GM12878 (cell line): ENCODE data around the gene SMPX. TPM values are rescaled to one million over a fixed set of nuclear protein-coding genes. Genes with fewer than 3 reads are reported as not detected.

Experiments used
- ATAC-seq: fragments of 200-7000 bp; cut with Tn5 transposase; 3 replicates; pipeline ENCODE4 v1.9.1; 2020; ENCODE audit warnings: mild to moderate bottlenecking, moderate library complexity
- BruUV-seq: library from RNA; stranded (reverse); fragments of 400-500 nt; replicated peaks from 2 replicates; lab custom pipeline; 2021; lab: Mats Ljungman, UMichigan
- CTCF ChIA-PET: fragments of 300-600 bp; sonication (Branson Sonifier 250); formaldehyde crosslinking; extraction: SDS; loops from one replicate; lab custom pipeline; 2021; ENCODE audit warnings: inconsistent platforms; lab: Yijun Ruan, JAX
- POLR2A ChIA-PET: fragments of 350-600 bp; formaldehyde crosslinking; extraction: SDS; loops from one replicate; lab custom pipeline; 2021; ENCODE audit warnings: inconsistent platforms; lab: Charles Lee
- RAD21 ChIA-PET: fragments of 300-600 bp; sonication (Branson Sonifier 250); formaldehyde crosslinking; loops from one replicate; lab custom pipeline; 2023; ENCODE audit warnings: antibody characterized with exemption; ENCODE audit not compliant: unreplicated experiment; lab: Charles Lee
- SMC1A ChIA-PET: fragments of 300-600 bp; sonication (Branson Sonifier 250); formaldehyde crosslinking; loops from one replicate; lab custom pipeline; 2023; ENCODE audit not compliant: unreplicated experiment, uncharacterized antibody; lab: Charles Lee
- DNase-seq: peaks from one replicate; pipeline ENCODE4 v3.0.0-alpha.2; 2011; ENCODE audit warnings: low read depth, low spot score
- FAIRE-seq: peaks from 3 replicates; lab custom pipeline; 2011; peaks lifted over from hg19 to GRCh38; lab: Jason Lieb, UNC
- H2AFZ ChIP-seq: 2 replicates; pipeline ENCODE4 v1.6.0; 2011; ENCODE audit warnings: low read depth, low read length, control low read depth; ENCODE audit not compliant: control insufficient read depth
- H3K27ac ChIP-seq: 2 replicates; pipeline ENCODE4 v1.5.1; 2011; ENCODE audit warnings: control low read depth; ENCODE audit not compliant: control insufficient read depth, insufficient read depth
- H3K27me3 ChIP-seq, 2 experiments: replicated peaks in 1 of 2; 2 replicates each; pipeline versions ENCODE4 v1.6.0 to v1.6.1; 2011; ENCODE audit warnings: low read length in 1 of 2; ENCODE audit not compliant: control insufficient read depth in 2 of 2, insufficient read depth in 2 of 2
- H3K36me3 ChIP-seq, 2 experiments: 2 replicates each; pipeline ENCODE4 v1.5.1; 2011; ENCODE audit warnings: low read length in 1 of 2; ENCODE audit not compliant: control insufficient read depth in 2 of 2, insufficient read depth in 2 of 2
- H3K4me1 ChIP-seq: 2 replicates; pipeline ENCODE4 v1.6.1; 2011; ENCODE audit warnings: mild to moderate bottlenecking, low read length, moderate library complexity, mixed read lengths; ENCODE audit not compliant: control insufficient read depth, insufficient read depth
- H3K4me2 ChIP-seq: 2 replicates; pipeline ENCODE4 v1.6.0; 2011; ENCODE audit warnings: control low read depth; ENCODE audit not compliant: control insufficient read depth, insufficient read depth
- H3K4me3 ChIP-seq: fragments of 200-600 bp; sonication (generic); 2 replicates; pipeline ENCODE4 v1.5.1; 2016
- H3K79me2 ChIP-seq: 2 replicates; pipeline ENCODE4 v1.6.0; 2011; ENCODE audit warnings: low read length; ENCODE audit not compliant: control insufficient read depth, insufficient read depth
- H3K9ac ChIP-seq: 2 replicates; pipeline ENCODE4 v1.8.0; 2011; ENCODE audit warnings: low read length, control low read depth, mixed read lengths; ENCODE audit not compliant: control insufficient read depth, insufficient read depth
- H3K9me3 ChIP-seq: replicated peaks from 3 replicates; pipeline ENCODE4 v1.5.1; 2011; ENCODE audit warnings: mild to moderate bottlenecking, low read length; ENCODE audit not compliant: control insufficient read depth, insufficient read depth
- H4K20me1 ChIP-seq: 2 replicates; pipeline ENCODE4 v1.6.0; 2011; ENCODE audit not compliant: control insufficient read depth, insufficient read depth
- EP300 ChIP-seq, 2 experiments: fragments of 150-350 bp in 1 of 2; IDR thresholded peaks; 2 replicates each; pipeline ENCODE4 v1.6.1; 2011 to 2012; ENCODE audit warnings: low read depth in 2 of 2, low read length in 2 of 2, borderline replicate concordance in 1 of 2, improper control_type of control experiment in 1 of 2, inconsistent platforms in 1 of 2; ENCODE audit not compliant: control insufficient read depth in 1 of 2
- IKZF2 ChIP-seq, 2 experiments: fragments of 450-650 bp; IDR thresholded peaks; 2 replicates each; pipeline ENCODE4 v1.6.1; 2017; ENCODE audit warnings: mild to moderate bottlenecking in 2 of 2, moderate library complexity in 2 of 2
- NFYA ChIP-seq: IDR thresholded peaks from 2 replicates; pipeline ENCODE4 v1.6.1; 2011; ENCODE audit warnings: low read depth, mild to moderate bottlenecking, low read length, improper control_type of control experiment, borderline replicate concordance
- PAX8 ChIP-seq: fragments of 450-650 bp; IDR thresholded peaks from 2 replicates; pipeline ENCODE4 v1.6.1; 2017; ENCODE audit warnings: mild to moderate bottlenecking, moderate library complexity
- SMC3 ChIP-seq: IDR thresholded peaks from 2 replicates; pipeline ENCODE4 v1.6.1; 2011; ENCODE audit warnings: low read length, improper control_type of control experiment, borderline replicate concordance
- WGBS: methylation state at CpG from one replicate; pipeline ENCODE4 v1.1.6; 2016; ENCODE audit warnings: low lambda C conversion rate; ENCODE audit not compliant: insufficient replicate concordance, insufficient coverage; ENCODE audit errors: missing lambda C conversion rate; 5-methylcytosine and 5-hydroxymethylcytosine counted together
- in situ Hi-C: fragments of 300-500 bp; cut with MboI; formaldehyde crosslinking; loops from 9 replicates; pipeline ENCODE4 v1.14.3; 2018; ENCODE audit warnings: mixed read lengths
- intact Hi-C: fragments of 100-400 bp; cut with micrococcal nuclease; formaldehyde crosslinking; loops from one replicate; pipeline ENCODE4 v1.14.2; 2022; ENCODE audit not compliant: unreplicated experiment
- polyA plus RNA-seq, 11 experiments: library from polyadenylated mRNA; depleted of rRNA in 4 of 11; unstranded in 6 of 11; stranded (reverse) in 5 of 11; fragments of >200 nt; fragmentation: Nextera tagmentation in 4 of 11; fragmentation: Illumina TruSeq in 1 of 11; extraction: Ambion mirVana in 4 of 11; extraction: Trizol in 1 of 11; gene quantifications; 1 replicate in 1 of 11; 2 replicates in 10 of 11; pipeline versions ENCODE4 v1.2.1 to v1.2.3, GENCODE V29; 2011 to 2016; ENCODE audit warnings: inconsistent platforms in 2 of 11, missing spikeins in 2 of 11, low read depth in 1 of 11
- total RNA-seq, 4 experiments: library from RNA; depleted of rRNA in 3 of 4; stranded (reverse); fragments of >200 nt in 3 of 4; fragmentation: Illumina TruSeq in 1 of 4; extraction: Trizol in 1 of 4; gene quantifications; 2 replicates each; pipeline versions ENCODE4 v1.2.1 to v1.2.3, GENCODE V29; 2013 to 2021
- TF ChIP-seq, protein P1 (sequence below), 3 experiments: IDR thresholded peaks in 2 of 3; conservative IDR thresholded peaks in 1 of 3; 2 replicates each; pipeline ENCODE4 v1.5.1; 2011; ENCODE audit warnings: low read depth in 3 of 3, low read length in 3 of 3, mild to moderate bottlenecking in 3 of 3, control low read depth in 2 of 3, moderate library complexity in 2 of 3, inconsistent platforms in 1 of 3, mixed read lengths in 1 of 3; ENCODE audit not compliant: control insufficient read depth in 2 of 3, insufficient read depth in 1 of 3; ENCODE audit errors: extremely low read depth in 1 of 3

SMPX gene
- total and polyA plus RNA-seq, 10 of the 15 experiments (the other 5 are each of a cell fraction or from before 2014, with no cell fraction given) = 0.08 to 0.09 TPM; not detected in 8

DNA sequence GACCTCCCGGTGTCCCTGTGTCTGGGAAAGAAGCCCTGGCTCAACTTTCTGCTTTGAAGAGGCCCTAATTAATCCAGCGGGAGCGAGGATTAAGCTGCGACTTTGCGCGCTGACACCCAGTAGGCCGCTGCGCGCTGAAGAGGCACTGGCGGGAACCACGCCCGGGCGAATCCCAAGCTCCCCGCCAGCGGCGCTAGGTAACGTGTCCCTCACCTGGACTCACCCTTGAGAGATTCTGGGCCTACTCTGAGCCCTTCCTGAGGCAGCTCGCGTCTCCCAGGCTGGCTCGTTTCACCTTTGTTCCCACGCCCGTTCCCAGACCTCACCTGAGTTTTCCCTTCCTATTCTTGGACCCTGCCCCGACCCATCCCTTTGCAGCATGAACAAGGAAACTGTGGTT, 99.2 kb downstream of the SMPX start:
- ChIA-PET SMC1A (no interaction called here), CTCF (no interaction called here), POLR2A (no interaction called here), RAD21 (no interaction called here)
- intact Hi-C loops (no loop called here), in situ Hi-C loops (no loop called here)
- H3K27me3 ChIP-seq = no peaks in the 10 kb centered on the region
- DNase-seq = no peak
- no peak overlapping the region for H2AFZ ChIP-seq
- H3K36me3 ChIP-seq = no peaks in the 10 kb centered on the region
- WGBS = 65% methylated on average over 23 of the region's 23 CpGs
- H3K4me3 ChIP-seq = no peak overlapping the region
- no peak overlapping the region for H3K9ac ChIP-seq
- H3K4me1 ChIP-seq = no peaks in the 10 kb centered on the region
- no peak overlapping the region for H3K27ac ChIP-seq
- no peaks in the 10 kb centered on the region; the same call in 2 of the 3 replicates for H3K9me3 ChIP-seq
- no peak for FAIRE-seq
- no peak overlapping the region for H3K4me2 ChIP-seq
- TF ChIP-seq PAX8 (no peak), IKZF2 (IDR thresholded peaks at IDR 0.05) (no peak), NFYA (no peak), EP300 (IDR thresholded peaks at IDR 0.05; ENCODE audit: borderline replicate concordance in 1 of 2, control insufficient read depth in 1 of 2, low read depth in 2 of 2, low read length in 2 of 2) (no peak), SMC3 (no peak)
- TF ChIP-seq, protein P1, sequence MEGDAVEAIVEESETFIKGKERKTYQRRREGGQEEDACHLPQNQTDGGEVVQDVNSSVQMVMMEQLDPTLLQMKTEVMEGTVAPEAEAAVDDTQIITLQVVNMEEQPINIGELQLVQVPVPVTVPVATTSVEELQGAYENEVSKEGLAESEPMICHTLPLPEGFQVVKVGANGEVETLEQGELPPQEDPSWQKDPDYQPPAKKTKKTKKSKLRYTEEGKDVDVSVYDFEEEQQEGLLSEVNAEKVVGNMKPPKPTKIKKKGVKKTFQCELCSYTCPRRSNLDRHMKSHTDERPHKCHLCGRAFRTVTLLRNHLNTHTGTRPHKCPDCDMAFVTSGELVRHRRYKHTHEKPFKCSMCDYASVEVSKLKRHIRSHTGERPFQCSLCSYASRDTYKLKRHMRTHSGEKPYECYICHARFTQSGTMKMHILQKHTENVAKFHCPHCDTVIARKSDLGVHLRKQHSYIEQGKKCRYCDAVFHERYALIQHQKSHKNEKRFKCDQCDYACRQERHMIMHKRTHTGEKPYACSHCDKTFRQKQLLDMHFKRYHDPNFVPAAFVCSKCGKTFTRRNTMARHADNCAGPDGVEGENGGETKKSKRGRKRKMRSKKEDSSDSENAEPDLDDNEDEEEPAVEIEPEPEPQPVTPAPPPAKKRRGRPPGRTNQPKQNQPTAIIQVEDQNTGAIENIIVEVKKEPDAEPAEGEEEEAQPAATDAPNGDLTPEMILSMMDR (IDR thresholded peaks at IDR 0.05 in 2 of 3, conservative IDR thresholded peaks at IDR 0.05 in 1 of 3; ENCODE audit: control insufficient read depth in 2 of 3, extremely low read depth in 1 of 3, insufficient read depth in 1 of 3, low read depth in 3 of 3, low read length in 3 of 3) = no peak
- no peaks in the 10 kb centered on the region for H4K20me1 ChIP-seq
- BruUV-seq = no TSS peak
- no peaks in the 10 kb centered on the region for H3K79me2 ChIP-seq
- ATAC-seq = no peak
